Body of pancreas (tissue), 4 donors: Measurements from ENCODE around the gene SEC24B.

ENCODE experiments used
- POLR2A ChIP-seq, 3 donors: fragments of 450-650 bp; IDR thresholded peaks; one replicate each; pipeline ENCODE4 v1.6.1; 2016; ENCODE audit warnings: antibody characterized with exemption in 3 of 3, mild to moderate bottlenecking in 2 of 3
- TF ChIP-seq, protein P1 (sequence below), 7 experiments: fragments of 450-650 bp in 4 of 7; fragments of 200-600 bp in 3 of 7; sonication (generic) in 3 of 7; IDR thresholded peaks; one replicate each; pipeline ENCODE4 v1.5.1; 2016 to 2019; ENCODE audit warnings: antibody characterized with exemption in 7 of 7

DNA sequence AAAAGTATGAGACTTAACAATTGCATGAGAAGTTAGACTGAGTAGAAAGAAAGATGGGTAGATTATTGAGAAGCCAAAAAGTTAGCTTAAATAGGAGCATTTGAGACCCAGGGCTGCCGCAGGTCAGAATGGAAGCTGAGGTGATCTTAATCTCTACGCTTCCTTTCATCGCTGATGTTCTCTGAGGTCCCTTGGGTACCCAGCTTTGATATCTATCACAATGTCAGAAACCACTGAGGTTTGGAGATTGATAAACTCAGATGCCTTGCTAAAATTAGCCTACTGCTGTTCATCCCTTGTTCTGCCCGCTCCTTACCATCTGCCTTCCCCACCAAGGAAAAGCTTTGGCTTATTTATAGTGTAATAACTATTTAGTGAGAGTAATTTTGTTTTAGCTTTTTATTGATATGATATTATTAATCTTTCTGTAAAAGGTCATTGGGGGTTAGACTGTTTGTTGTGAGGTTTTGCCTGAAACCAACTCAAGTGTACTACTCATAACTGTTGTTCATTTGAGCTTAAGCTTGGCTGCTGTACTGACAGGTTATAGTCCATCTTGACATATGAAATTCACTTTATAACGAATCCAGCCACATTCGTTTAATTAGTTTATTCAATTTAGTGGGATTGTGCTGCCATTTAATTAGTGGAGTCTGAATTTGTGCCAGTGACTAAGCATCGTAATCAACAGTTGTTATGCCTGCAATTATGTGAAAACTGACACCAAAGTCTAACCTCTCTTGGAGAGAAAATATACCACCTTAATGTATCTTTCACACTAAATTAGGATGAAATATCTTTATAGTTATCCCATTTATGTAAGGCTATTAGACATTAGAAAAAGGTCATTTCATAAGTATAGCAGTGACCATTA lies 141.6 kb downstream of the SEC24B start:
- TF ChIP-seq, protein P1, sequence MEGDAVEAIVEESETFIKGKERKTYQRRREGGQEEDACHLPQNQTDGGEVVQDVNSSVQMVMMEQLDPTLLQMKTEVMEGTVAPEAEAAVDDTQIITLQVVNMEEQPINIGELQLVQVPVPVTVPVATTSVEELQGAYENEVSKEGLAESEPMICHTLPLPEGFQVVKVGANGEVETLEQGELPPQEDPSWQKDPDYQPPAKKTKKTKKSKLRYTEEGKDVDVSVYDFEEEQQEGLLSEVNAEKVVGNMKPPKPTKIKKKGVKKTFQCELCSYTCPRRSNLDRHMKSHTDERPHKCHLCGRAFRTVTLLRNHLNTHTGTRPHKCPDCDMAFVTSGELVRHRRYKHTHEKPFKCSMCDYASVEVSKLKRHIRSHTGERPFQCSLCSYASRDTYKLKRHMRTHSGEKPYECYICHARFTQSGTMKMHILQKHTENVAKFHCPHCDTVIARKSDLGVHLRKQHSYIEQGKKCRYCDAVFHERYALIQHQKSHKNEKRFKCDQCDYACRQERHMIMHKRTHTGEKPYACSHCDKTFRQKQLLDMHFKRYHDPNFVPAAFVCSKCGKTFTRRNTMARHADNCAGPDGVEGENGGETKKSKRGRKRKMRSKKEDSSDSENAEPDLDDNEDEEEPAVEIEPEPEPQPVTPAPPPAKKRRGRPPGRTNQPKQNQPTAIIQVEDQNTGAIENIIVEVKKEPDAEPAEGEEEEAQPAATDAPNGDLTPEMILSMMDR (IDR thresholded peaks at IDR 0.05): no peak
- TF ChIP-seq POLR2A (IDR thresholded peaks at IDR 0.05): no peak
